ENCODE data around the gene HBA2. TPM values are rescaled to one million over a fixed set of nuclear protein-coding genes. Genes with fewer than 3 reads are reported as not detected.
"Not testable (repeated sequence)": the region's sequence is repeated elsewhere in the genome, so short reads cannot be mapped to it uniquely, and the experiment has no call there.

The HBA2 gene
- polyA plus RNA-seq, 1 donor: 1,574 TPM

DNA sequence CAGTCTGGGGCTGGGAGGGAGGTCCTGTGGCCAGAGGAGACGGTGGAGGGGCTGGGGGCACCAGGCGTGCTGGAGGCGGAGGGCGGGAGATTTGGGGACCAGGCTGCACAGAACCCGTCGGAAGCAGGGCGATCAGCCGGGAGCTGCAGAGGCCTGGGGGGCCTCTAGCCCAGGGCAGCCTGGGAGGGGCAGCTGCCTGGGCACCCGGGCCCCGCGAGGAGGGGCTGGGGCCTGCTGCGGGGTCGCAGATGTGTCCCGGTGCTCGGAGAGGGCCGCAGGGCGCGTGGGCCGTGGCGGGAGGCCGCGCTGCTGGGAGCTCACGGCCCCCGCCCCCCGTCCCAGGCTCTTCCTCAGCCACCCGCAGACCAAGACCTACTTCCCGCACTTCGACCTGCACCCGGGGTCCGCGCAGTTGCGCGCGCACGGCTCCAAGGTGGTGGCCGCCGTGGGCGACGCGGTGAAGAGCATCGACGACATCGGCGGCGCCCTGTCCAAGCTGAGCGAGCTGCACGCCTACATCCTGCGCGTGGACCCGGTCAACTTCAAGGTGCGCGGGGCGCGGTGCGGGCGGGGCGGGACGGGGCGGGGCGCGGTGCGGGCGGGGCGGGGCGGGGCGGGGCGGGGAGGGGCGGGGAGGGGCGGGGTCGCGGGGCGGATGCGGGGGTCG lies 19.0 kb upstream of the HBA2 start:
- not testable (repeated sequence) for H3K4me3 ChIP-seq (ENCODE audit: low read length); H3K27ac ChIP-seq (ENCODE audit: low read length); H3K9me3 ChIP-seq (ENCODE audit: control insufficient read depth, low read depth, low read length); DNase-seq; H3K36me3 ChIP-seq (ENCODE audit: control insufficient read depth, insufficient read depth, low read length); H3K4me1 ChIP-seq (ENCODE audit: control insufficient read depth, insufficient read depth, low read length)
- H3K27me3 ChIP-seq (ENCODE audit: control insufficient read depth, insufficient read depth, low read length): peaks cover 47% of the 10 kb centered on the region
- WGBS (ENCODE audit: insufficient coverage, low lambda C conversion rate): no CpG with 5 or more reads among the region's 74 CpGs

DNA sequence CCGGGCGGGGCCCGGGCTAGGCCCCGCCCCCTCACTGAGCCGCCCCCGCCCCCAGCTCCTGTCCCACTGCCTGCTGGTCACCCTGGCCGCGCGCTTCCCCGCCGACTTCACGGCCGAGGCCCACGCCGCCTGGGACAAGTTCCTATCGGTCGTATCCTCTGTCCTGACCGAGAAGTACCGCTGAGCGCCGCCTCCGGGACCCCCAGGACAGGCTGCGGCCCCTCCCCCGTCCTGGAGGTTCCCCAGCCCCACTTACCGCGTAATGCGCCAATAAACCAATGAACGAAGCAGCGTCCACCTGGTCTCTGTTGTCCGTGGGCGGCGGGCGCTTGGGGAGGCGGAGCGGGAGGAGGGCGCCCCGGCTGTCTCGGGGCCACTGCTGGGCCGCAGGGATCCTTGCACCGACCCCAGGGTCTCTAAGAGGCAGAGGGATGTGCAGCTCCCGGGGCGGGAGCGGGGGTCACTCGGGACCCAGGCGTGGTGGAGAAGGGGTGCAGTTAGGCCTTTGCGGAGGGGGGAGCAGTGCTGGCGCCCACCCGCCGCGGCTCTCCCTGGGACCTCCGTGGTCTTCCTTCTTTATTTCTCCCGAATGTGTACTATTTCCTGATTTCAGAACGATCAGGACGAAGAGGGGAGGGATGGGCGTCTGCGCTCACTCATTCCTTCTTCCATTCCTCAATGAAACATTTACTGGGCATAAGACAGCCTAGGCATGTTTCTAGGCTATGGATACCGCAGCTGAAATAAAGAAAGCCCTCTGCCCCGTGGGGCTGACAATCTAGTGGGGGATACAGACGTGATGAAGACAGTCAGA lies 18.3 kb upstream of the HBA2 start:
- H3K36me3 ChIP-seq (ENCODE audit: control insufficient read depth, insufficient read depth, low read length): no peaks in the 10 kb centered on the region
- 0% methylated on average over 2 of the region's 59 CpGs for WGBS (ENCODE audit: insufficient coverage, low lambda C conversion rate)
- peak in 1 of 2 donors; percentile 22 for DNase-seq
- H3K9me3 ChIP-seq (ENCODE audit: control insufficient read depth, low read depth, low read length): peaks cover 4% of the 10 kb centered on the region
- peaks cover 41% of the 10 kb centered on the region for H3K27me3 ChIP-seq (ENCODE audit: control insufficient read depth, insufficient read depth, low read length)
- H3K27ac ChIP-seq (ENCODE audit: low read length): no peak overlapping the region
- H3K4me3 ChIP-seq (ENCODE audit: low read length): peak overlapping the region; percentile 35
- H3K4me1 ChIP-seq (ENCODE audit: control insufficient read depth, insufficient read depth, low read length): peaks cover 6% of the 10 kb centered on the region

DNA sequence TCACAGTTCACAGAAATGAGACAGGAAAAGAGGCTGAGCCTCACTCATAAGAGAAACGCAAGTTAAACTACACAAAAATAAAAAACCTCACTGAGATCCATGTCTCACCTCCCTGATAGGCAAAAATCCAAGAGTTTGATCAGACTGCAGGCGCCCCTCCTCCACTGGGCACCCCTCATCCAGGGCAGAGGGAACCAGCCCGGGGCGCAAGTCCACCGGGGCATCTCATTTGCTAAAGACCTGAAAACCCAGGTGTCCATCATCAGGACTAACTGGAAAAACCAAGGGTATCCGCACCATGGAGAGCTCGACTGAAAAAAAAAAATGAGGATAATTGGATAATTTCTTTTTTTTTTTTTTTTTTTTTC lies 17.7 kb upstream of the HBA2 start:
- Histone ChIP-seq H3K4me1 (ENCODE audit: control insufficient read depth, insufficient read depth, low read length) (peaks cover 6% of the 10 kb centered on the region), H3K9me3 (ENCODE audit: control insufficient read depth, low read depth, low read length) (peaks cover 4% of the 10 kb centered on the region), H3K27me3 (ENCODE audit: control insufficient read depth, insufficient read depth, low read length) (peaks cover 42% of the 10 kb centered on the region), H3K27ac (ENCODE audit: low read length) (no peak overlapping the region), H3K4me3 (ENCODE audit: low read length) (no peak overlapping the region), H3K36me3 (ENCODE audit: control insufficient read depth, insufficient read depth, low read length) (no peaks in the 10 kb centered on the region)
- no CpG with 5 or more reads among the region's 7 CpGs for WGBS (ENCODE audit: insufficient coverage, low lambda C conversion rate)
- DNase-seq: no peak

DNA sequence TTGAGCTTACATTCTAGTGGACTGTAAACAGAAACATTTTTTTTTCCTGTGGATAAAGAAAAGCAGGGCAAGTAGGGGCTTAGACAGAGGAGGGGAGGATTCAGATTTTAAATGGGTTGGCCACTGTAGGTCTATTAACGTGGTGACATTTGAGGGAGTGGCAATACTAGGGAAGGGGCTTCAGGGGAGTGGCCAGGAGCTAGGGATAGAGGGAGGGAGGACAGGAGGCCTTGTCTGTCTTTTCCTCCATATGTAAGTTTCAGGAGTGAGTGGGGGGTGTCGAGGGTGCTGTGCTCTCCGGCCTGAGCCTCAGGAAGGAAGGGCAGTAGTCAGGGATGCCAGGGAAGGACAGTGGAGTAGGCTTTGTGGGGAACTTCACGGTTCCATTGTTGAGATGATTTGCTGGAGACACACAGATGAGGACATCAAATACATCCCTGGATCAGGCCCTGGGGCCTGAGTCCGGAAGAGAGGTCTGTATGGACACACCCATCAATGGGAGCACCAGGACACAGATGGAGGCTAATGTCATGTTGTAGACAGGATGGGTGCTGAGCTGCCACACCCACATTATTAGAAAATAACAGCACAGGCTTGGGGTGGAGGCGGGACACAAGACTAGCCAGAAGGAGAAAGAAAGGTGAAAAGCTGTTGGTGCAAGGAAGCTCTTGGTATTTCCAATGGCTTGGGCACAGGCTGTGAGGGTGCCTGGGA lies 13.4 kb upstream of the HBA2 start:
- H3K27ac ChIP-seq (ENCODE audit: low read length): no peak overlapping the region
- no peak overlapping the region for H3K4me3 ChIP-seq (ENCODE audit: low read length)
- WGBS (ENCODE audit: insufficient coverage, low lambda C conversion rate): no CpG with 5 or more reads among the region's 6 CpGs
- no peaks in the 10 kb centered on the region for H3K36me3 ChIP-seq (ENCODE audit: control insufficient read depth, insufficient read depth, low read length)
- DNase-seq: no peak
- H3K9me3 ChIP-seq (ENCODE audit: control insufficient read depth, low read depth, low read length): peaks cover 2% of the 10 kb centered on the region
- peaks cover 6% of the 10 kb centered on the region for H3K4me1 ChIP-seq (ENCODE audit: control insufficient read depth, insufficient read depth, low read length)
- peaks cover 52% of the 10 kb centered on the region for H3K27me3 ChIP-seq (ENCODE audit: control insufficient read depth, insufficient read depth, low read length)

DNA sequence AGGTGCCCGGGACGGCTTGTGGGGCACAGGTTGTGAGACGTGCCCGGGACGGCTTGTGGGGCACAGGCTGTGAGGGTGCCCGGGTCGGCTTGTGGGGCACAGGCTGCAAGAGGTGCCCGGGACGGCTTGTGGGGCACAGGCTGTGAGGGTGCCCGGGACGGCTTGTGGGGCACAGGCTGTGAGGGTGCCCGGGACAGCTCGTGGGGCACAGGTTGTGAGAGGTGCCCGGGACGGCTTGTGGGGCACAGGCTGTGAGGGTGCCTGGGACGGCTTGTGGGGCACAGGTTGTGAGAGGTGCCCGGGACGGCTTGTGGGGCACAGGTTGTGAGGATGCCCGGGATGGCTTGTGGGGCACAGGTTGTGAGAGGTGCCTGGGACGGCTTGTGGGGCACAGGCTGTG lies 12.4 kb upstream of the HBA2 start:
- H3K9me3 ChIP-seq (ENCODE audit: control insufficient read depth, low read depth, low read length); H3K27ac ChIP-seq (ENCODE audit: low read length); DNase-seq; H3K4me3 ChIP-seq (ENCODE audit: low read length); H3K4me1 ChIP-seq (ENCODE audit: control insufficient read depth, insufficient read depth, low read length); H3K36me3 ChIP-seq (ENCODE audit: control insufficient read depth, insufficient read depth, low read length): not testable (repeated sequence)
- peaks cover 47% of the 10 kb centered on the region for H3K27me3 ChIP-seq (ENCODE audit: control insufficient read depth, insufficient read depth, low read length)
- no CpG with 5 or more reads among the region's 20 CpGs for WGBS (ENCODE audit: insufficient coverage, low lambda C conversion rate)

DNA sequence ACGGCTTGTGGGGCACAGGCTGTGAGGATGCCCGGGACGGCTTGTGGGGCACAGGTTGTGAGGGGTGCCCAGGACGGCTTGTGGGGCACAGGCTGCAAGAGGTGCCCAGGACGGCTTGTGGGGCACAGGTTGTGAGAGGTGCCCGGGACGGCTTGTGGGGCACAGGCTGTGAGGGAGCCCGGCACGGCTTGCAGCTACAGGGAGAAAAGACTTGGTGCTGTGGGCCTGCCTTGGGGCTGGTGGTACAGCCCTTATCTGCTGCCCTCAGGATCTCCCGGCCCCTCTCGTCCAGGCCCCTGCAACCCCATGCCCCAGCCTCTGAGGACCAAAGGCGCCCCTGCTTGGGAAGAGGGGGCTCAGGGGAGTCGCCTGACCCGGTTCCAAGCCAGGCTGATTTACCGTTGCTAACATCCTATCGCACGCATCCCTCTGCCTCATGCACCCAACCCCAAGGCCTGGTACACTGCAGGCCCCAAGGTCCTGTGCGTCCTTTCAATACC lies 11.9 kb upstream of the HBA2 start:
- DNase-seq: no peak
- Histone ChIP-seq H3K9me3 (ENCODE audit: control insufficient read depth, low read depth, low read length) (peaks cover 6% of the 10 kb centered on the region), H3K27me3 (ENCODE audit: control insufficient read depth, insufficient read depth, low read length) (peaks cover 51% of the 10 kb centered on the region), H3K36me3 (ENCODE audit: control insufficient read depth, insufficient read depth, low read length) (no peaks in the 10 kb centered on the region), H3K27ac (ENCODE audit: low read length) (no peak overlapping the region), H3K4me1 (ENCODE audit: control insufficient read depth, insufficient read depth, low read length) (peaks cover 7% of the 10 kb centered on the region), H3K4me3 (ENCODE audit: low read length) (no peak overlapping the region)
- no CpG with 5 or more reads among the region's 18 CpGs for WGBS (ENCODE audit: insufficient coverage, low lambda C conversion rate)

DNA sequence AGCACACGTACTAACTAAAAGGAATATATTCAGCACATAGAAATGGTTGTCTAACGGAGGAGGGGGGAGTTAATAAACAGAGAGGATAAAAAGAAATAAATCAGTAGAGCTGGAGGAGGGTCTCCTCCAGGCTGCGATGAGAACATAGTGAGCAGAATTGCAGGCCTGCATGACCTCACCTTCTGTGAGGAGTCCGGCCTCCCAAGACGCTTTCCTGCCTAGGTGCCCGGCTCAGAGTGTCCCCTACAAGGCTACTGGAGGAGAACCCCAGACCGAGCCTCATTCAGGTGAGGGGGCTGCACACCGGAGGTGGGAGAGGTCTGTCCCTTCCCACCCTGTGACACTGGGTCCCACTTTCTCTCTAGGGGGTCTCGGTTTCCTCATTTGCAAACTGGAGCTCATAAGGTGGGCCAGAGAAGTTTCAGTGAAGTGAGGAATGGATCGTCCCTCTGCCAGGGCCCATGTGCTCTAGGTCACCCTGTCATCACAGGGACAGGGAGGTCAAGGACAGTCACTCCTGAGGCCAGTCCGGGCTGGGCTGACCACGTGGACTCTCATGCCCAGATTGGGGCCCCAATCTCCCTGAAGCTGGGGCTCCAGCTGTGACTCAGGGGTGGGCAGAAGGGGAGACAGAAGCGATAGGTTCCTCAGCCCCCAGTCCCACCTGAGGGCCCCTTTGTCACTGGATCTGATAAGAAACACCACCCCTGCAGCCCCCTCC lies 10.2 kb upstream of the HBA2 start:
- Histone ChIP-seq H3K9me3 (ENCODE audit: control insufficient read depth, low read depth, low read length) (peaks cover 10% of the 10 kb centered on the region), H3K27ac (ENCODE audit: low read length) (no peak overlapping the region), H3K4me3 (ENCODE audit: low read length) (no peak overlapping the region), H3K27me3 (ENCODE audit: control insufficient read depth, insufficient read depth, low read length) (peaks cover 55% of the 10 kb centered on the region), H3K36me3 (ENCODE audit: control insufficient read depth, insufficient read depth, low read length) (no peaks in the 10 kb centered on the region), H3K4me1 (ENCODE audit: control insufficient read depth, insufficient read depth, low read length) (peaks cover 7% of the 10 kb centered on the region)
- DNase-seq: no peak
- WGBS (ENCODE audit: insufficient coverage, low lambda C conversion rate): 92% methylated on average over 2 of the region's 13 CpGs

DNA sequence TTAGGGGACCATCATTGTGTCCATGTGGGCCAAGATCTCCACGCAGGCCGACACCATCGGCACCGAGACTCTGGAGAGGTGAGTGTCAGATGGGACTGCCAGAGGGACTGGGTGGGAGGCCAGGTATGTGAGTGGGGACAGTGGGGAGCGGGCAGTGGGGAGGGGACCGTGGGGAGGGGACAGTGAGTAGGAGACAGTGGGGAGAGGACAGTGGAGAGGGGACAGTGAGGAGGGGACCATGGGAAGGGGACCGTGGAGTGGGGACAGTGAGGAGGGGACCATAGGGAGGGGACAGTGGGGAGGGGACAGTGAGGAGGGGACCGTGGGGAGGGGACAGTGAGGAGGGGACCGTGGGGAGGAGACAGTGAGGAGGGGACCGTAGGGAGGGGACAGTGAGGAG lies 9.5 kb upstream of the HBA2 start:
- no CpG with 5 or more reads among the region's 10 CpGs for WGBS (ENCODE audit: insufficient coverage, low lambda C conversion rate)
- DNase-seq; H3K4me1 ChIP-seq (ENCODE audit: control insufficient read depth, insufficient read depth, low read length); H3K36me3 ChIP-seq (ENCODE audit: control insufficient read depth, insufficient read depth, low read length); H3K27ac ChIP-seq (ENCODE audit: low read length); H3K4me3 ChIP-seq (ENCODE audit: low read length): not testable (repeated sequence)
- H3K9me3 ChIP-seq (ENCODE audit: control insufficient read depth, low read depth, low read length): peaks cover 10% of the 10 kb centered on the region
- peaks cover 61% of the 10 kb centered on the region for H3K27me3 ChIP-seq (ENCODE audit: control insufficient read depth, insufficient read depth, low read length)

DNA sequence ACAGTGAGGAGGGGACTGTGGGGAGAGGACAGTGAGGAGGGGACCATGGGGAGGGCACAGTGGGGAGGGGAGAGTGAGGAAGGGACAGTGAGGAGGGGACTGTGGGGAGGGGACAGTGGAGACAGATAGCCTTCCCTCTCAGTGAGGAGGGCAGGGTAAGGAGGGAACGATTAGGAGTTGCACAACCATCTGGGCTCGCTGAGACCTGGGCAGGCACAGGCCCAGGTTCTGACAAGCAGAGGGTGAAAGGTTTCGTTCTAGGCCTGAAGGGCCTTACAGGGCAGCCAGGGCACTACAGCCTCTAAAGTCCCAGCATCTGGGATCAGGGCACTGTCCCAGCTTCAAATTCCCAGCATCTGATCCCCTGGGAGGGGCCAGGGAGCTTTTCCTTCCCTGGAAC lies 9.0 kb upstream of the HBA2 start:
- not testable (repeated sequence) for H3K27ac ChIP-seq (ENCODE audit: low read length); H3K4me3 ChIP-seq (ENCODE audit: low read length); H3K4me1 ChIP-seq (ENCODE audit: control insufficient read depth, insufficient read depth, low read length); H3K36me3 ChIP-seq (ENCODE audit: control insufficient read depth, insufficient read depth, low read length); DNase-seq
- Histone ChIP-seq H3K9me3 (ENCODE audit: control insufficient read depth, low read depth, low read length) (peaks cover 10% of the 10 kb centered on the region), H3K27me3 (ENCODE audit: control insufficient read depth, insufficient read depth, low read length) (peaks cover 62% of the 10 kb centered on the region)
- no CpG with 5 or more reads among the region's 3 CpGs for WGBS (ENCODE audit: insufficient coverage, low lambda C conversion rate)
